HG02642 (cell line): ENCODE measurements around the gene SF3A1.

Experiments used
- ATAC-seq: cut with Tn5 transposase; IDR thresholded peaks from one replicate; pipeline ENCODE4 v1.9.1; 2021; ENCODE audit warnings: mild to moderate bottlenecking; ENCODE audit not compliant: unreplicated experiment, poor library complexity

Gene SF3A1

GRCh38 chr22:30291058-30291892 lies 65.4 kb downstream of the SF3A1 start:
- ATAC-seq: no peak

GRCh38 chr22:30290342-30291057 lies 66.2 kb downstream of the SF3A1 start:
- peak; percentile 3 for ATAC-seq

GRCh38 chr22:30289980-30290313 lies 66.7 kb downstream of the SF3A1 start:
- ATAC-seq: peak; percentile 10

GRCh38 chr22:30289141-30289979 lies 67.3 kb downstream of the SF3A1 start, which contains the start of gene CASTOR1:
CASTOR1 (minus strand) TSS chr22:30289505; CDS start chr22:30289497, 8 bp downstream.
- peak; percentile 65 for ATAC-seq

GRCh38 chr22:30288419-30289140 lies 68.1 kb downstream of the SF3A1 start:
- ATAC-seq: no peak

GRCh38 chr22:30287648-30288418 lies 68.9 kb downstream of the SF3A1 start:
- no peak for ATAC-seq

GRCh38 chr22:30286813-30287647 lies 69.7 kb downstream of the SF3A1 start:
- ATAC-seq: no peak

- no peak for ATAC-seq
Observed at GRCh38 chr22:30286331-30286730, 70.4 kb downstream of the SF3A1 start.

GRCh38 chr22:30285846-30286200 lies 70.9 kb downstream of the SF3A1 start:
- no peak for ATAC-seq

- no peak for ATAC-seq
Observed at GRCh38 chr22:30285176-30285845, 71.4 kb downstream of the SF3A1 start.

- ATAC-seq: no peak
Observed at GRCh38 chr22:30284666-30285065, 72.0 kb downstream of the SF3A1 start.

- no peak for ATAC-seq
Observed at GRCh38 chr22:30284172-30284571, 72.5 kb downstream of the SF3A1 start.

GRCh38 chr22:30283342-30283741 lies 73.4 kb downstream of the SF3A1 start:
- no peak for ATAC-seq

- ATAC-seq: no peak
Observed at GRCh38 chr22:30282616-30283046, 74.1 kb downstream of the SF3A1 start.
